LNCAP (cell line): ENCODE results near the gene LY6G5B.

Experiments used
- CTCF ChIP-seq: fragments of 450-650 bp; IDR thresholded peaks from 2 replicates; pipeline ENCODE4 v1.5.1; 2017; ENCODE audit warnings: mild to moderate bottlenecking

The LY6G5B gene

DNA sequence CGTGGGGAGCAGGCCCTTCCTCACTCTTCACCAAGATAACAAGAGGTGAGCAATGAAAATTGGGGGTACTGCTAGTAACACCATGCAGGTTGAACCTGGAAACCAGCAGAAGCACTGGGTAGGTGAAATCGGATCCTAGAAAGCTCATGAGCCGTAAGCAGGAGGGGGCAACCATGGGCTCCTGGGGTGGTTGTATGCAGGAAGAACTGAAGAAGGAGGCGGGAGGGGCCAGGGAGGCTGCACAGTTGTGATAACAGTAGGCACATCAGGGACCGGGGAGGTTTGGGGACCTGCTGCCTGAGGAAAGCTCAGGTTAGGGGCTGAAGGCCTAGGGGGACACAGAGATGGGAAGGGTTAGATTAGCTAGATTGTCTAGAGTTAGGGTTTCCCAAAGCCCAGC lies 16.7 kb downstream of the LY6G5B start:
- TF ChIP-seq CTCF: no peak

GRCh38 chr6:31687321-31687720 lies 17.5 kb downstream of the LY6G5B start:
- TF ChIP-seq CTCF: no peak

- TF ChIP-seq CTCF: no peak
Measured at GRCh38 chr6:31687860-31688693, 18.3 kb downstream of the LY6G5B start.

DNA sequence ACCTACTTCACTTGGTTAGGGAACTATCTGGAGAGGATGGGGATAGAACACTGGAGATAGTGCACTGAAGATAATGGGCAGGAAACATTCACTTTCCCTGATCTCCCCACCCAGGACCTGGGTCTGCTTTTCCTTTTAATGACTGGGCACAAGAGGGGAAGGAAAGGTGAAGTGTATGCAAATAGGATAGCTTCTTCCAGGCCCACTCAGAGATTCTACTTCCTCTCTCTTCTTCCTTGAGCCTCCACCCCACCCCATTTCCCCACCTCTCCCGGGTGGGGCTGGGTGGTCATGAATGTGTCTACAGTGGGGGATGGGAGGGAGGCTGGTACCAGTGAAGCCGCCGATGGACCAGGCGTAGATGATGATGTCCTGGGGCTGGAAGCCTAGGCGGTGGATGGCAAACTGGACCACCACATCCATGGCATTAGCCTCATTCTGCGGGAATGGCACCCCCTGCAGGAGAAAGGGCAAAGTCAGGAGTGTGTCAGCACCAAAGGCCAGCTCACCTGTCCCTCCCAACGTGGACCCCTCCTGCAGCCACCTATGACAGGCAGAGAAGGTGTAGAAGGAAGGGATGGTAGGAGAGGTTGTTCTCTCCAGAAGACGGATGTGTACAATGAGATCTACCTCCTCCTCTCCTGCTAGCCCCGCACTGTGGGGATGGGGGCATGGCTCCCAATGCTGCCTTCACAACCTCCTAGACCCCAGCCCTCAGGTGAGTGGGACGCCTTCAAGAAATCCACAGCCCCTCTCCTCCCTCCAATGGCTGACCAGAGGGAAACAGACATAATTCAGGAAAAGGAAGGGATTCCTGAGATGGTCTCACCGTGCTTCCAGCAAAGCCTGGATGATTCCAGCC lies 19.7 kb downstream of the LY6G5B start:
- peak; percentile 36 for TF ChIP-seq CTCF

- TF ChIP-seq CTCF: no peak
Measured at GRCh38 chr6:31690231-31691077, 20.7 kb downstream of the LY6G5B start.

DNA sequence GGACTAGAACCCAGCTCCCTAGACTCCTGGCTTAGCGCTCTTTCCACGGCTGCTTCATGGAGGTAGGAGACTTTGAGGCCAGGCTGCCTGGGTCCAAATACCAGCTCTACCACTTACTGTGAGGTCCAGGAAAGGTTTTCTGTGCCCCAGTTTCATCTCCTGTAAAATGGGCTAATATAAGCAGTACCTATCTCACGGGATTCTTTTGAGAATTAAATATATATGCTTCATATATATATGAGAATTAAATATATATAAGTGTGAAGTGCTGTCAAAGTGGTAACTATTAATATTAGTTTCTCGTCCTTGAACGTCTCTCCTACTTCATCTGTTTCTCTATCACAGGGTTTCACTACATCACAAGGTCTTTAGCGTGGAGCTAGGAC lies 21.3 kb downstream of the LY6G5B start:
- no peak for TF ChIP-seq CTCF

DNA sequence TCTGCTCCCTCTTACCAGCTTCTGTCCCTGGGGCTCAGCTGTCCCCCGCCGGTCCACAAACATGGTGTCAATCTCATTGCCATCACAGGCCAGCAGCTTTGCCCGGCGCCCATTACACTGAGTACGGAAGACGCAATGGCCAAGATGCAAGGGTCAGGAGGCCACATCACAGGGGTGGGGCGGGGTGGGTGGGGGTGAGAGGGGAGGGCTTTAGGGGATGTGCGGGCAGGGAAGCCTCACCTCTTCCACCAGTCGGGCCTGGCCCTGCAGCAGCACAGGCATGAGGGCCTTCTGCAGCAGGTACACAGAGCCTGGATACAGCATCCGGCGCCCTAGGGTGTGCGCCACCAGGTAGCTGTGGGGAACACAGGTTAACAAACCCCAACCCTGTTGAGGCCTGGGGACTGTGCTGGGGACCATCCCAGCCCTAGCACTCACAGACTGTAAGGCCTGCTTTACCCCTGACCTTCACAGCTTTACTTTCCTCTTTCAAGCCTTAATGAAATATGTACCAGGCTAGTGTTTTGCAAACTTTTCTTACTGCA lies 21.9 kb downstream of the LY6G5B start:
- no peak for TF ChIP-seq CTCF
